CD4-positive, alpha-beta T cell (primary cell): ENCODE data around the gene SRM. TPM values are rescaled to one million over a fixed set of nuclear protein-coding genes. Genes with fewer than 3 reads are reported as not detected.
A peak's percentile ranks its signal among the peaks of the same experiment; 100 is the strongest.

Experiments
- ATAC-seq: fragments of 200-7000 bp; cut with Tn5 transposase; one replicate; pipeline ENCODE4 v1.10.0; 2022; ENCODE audit warnings: mild to moderate bottlenecking; ENCODE audit not compliant: poor library complexity
- CTCF ChIA-PET: fragments of 350-600 bp; sonication (Branson Sonifier 250); formaldehyde crosslinking; loops from one replicate; lab custom pipeline; 2021; ENCODE audit warnings: antibody characterized with exemption, inconsistent platforms; lab: Charles Lee
- POLR2A ChIA-PET: fragments of 350-600 bp; sonication (Branson Sonifier 250); formaldehyde crosslinking; loops from one replicate; lab custom pipeline; 2021; ENCODE audit warnings: antibody characterized with exemption, inconsistent platforms; lab: Charles Lee
- DNase-seq, 14 experiments: peaks; one replicate each; pipeline ENCODE4 v3.0.0-alpha.2; 2013 to 2020; ENCODE audit warnings: mixed read lengths in 2 of 14
- H3K27ac ChIP-seq, 2 donors: one replicate each; pipeline versions ENCODE4 v1.5.1 to v1.7.0; 2013; ENCODE audit warnings: low read length in 2 of 2, low read depth in 1 of 2, mild to moderate bottlenecking in 1 of 2
- H3K27me3 ChIP-seq, 2 experiments: 1 replicate in 1 of 2; 2 replicates in 1 of 2; pipeline versions ENCODE4 v1.6.1 to v1.7.0; 2013; ENCODE audit warnings: low read length in 2 of 2, control low read depth in 1 of 2, mild to moderate bottlenecking in 1 of 2, moderate library complexity in 1 of 2; ENCODE audit not compliant: insufficient read depth in 2 of 2, control insufficient read depth in 1 of 2
- H3K36me3 ChIP-seq: one replicate; pipeline ENCODE4 v1.6.1; 2013; ENCODE audit warnings: low read length, control low read depth; ENCODE audit not compliant: insufficient read depth
- H3K4me1 ChIP-seq: one replicate; pipeline ENCODE4 v1.6.1; 2013; ENCODE audit warnings: low read length, control low read depth; ENCODE audit not compliant: insufficient read depth
- H3K4me3 ChIP-seq: one replicate; pipeline ENCODE4 v1.5.1; 2013; ENCODE audit warnings: mild to moderate bottlenecking, low read length, moderate library complexity
- H3K9me3 ChIP-seq, 2 experiments: 1 replicate in 1 of 2; 2 replicates in 1 of 2; pipeline versions ENCODE4 v1.6.1 to v1.7.0; 2013; ENCODE audit warnings: low read length in 2 of 2, mild to moderate bottlenecking in 2 of 2, control low read depth in 1 of 2, moderate library complexity in 1 of 2; ENCODE audit not compliant: control insufficient read depth in 1 of 2, insufficient read depth in 1 of 2
- H3K27ac Mint-ChIP-seq: one replicate; pipeline ENCODE4 v1.8.0; 2020; ENCODE audit warnings: mixed read lengths
- H3K27me3 Mint-ChIP-seq: one replicate; pipeline ENCODE4 v1.8.0; 2021; ENCODE audit warnings: mixed read lengths
- H3K36me3 Mint-ChIP-seq: one replicate; pipeline ENCODE4 v1.8.0; 2021; ENCODE audit warnings: low read depth, mixed read lengths
- H3K4me1 Mint-ChIP-seq: one replicate; pipeline ENCODE4 v1.8.0; 2021; ENCODE audit warnings: low read depth, mixed read lengths
- H3K4me3 Mint-ChIP-seq: one replicate; pipeline ENCODE4 v1.8.0; 2020; ENCODE audit warnings: mild to moderate bottlenecking, mixed read lengths
- H3K9me3 Mint-ChIP-seq: one replicate; pipeline ENCODE4 v1.8.0; 2020; ENCODE audit warnings: mixed read lengths
- CTCF ChIP-seq: fragments of 200-600 bp; IDR thresholded peaks from one replicate; pipeline ENCODE4 v1.8.0; 2022; ENCODE audit warnings: antibody characterized with exemption, mild to moderate bottlenecking
- intact Hi-C, 2 experiments: fragments of 100-400 bp; cut with DNase I in 1 of 2; cut with micrococcal nuclease in 1 of 2; formaldehyde crosslinking; loops; one replicate each; pipeline versions ENCODE4 v1.15.1 to v1.9.0; 2023 to 2025; cut with DNase I, micrococcal nuclease
- total RNA-seq, 174 experiments: library from RNA in 2 of 174; stranded (reverse) in 2 of 174; gene quantifications; one replicate each; pipeline ENCODE4 v1.2.3 and lab custom pipeline; 2021 to 2026

SRM gene
- total RNA-seq, 2 experiments from 2014 or later, result 21.2 to 24.8 TPM

GRCh38 chr1:11055676-11056075 lies 4.1 kb downstream of the SRM start:
- Histone ChIP-seq H3K4me1 (peaks cover 17% of the 10 kb centered on the region), H3K9me3 (no peaks in the 10 kb centered on the region), H3K27ac (no peak overlapping the region), H3K27me3 (no peaks in the 10 kb centered on the region), H3K36me3 (peaks cover 24% of the 10 kb centered on the region), H3K4me3 (no peak overlapping the region)
- H3K36me3 Mint-ChIP-seq, result peaks cover 37% of the 10 kb centered on the region
- ATAC-seq (no peak), DNase-seq (no peak)
- H3K4me3 Mint-ChIP-seq, result no peak overlapping the region
- ChIA-PET CTCF (no interaction called here), POLR2A (no interaction called here)
- no peaks in the 10 kb centered on the region for H3K27me3 Mint-ChIP-seq
- no peak for TF ChIP-seq CTCF
- no peaks in the 10 kb centered on the region for H3K9me3 Mint-ChIP-seq
- peaks cover 14% of the 10 kb centered on the region for H3K4me1 Mint-ChIP-seq
- H3K27ac Mint-ChIP-seq, result no peak overlapping the region
- intact Hi-C loops, result loop anchor here in 1 of 2 experiments (5.0 kb wide), 1 partner anchor 217 kb away; the partner anchor contains the start of gene UBIAD1

- no peak overlapping the region for H3K4me3 ChIP-seq
- Mint-ChIP-seq H3K4me1 (peaks cover 9% of the 10 kb centered on the region), H3K4me3 (peak overlapping the region; percentile 38), H3K36me3 (peaks cover 32% of the 10 kb centered on the region), H3K27me3 (no peaks in the 10 kb centered on the region), H3K9me3 (no peaks in the 10 kb centered on the region), H3K27ac (no peak overlapping the region)
- H3K4me1 ChIP-seq, result peaks cover 14% of the 10 kb centered on the region
- TF ChIP-seq CTCF, result no peak
- ChIA-PET CTCF (no interaction called here), POLR2A (no interaction called here)
- DNase-seq (no peak), ATAC-seq (no peak)
- intact Hi-C loops, result loop anchor here in 1 of 2 experiments (5.0 kb wide), 1 partner anchor 218 kb away; the partner anchor contains the start of gene UBIAD1
- peaks cover 24% of the 10 kb centered on the region for H3K36me3 ChIP-seq
- H3K27ac ChIP-seq, result no peak overlapping the region
- H3K9me3 ChIP-seq, result no peaks in the 10 kb centered on the region
- H3K27me3 ChIP-seq, result no peaks in the 10 kb centered on the region
Observed at GRCh38 chr1:11054666-11055065, 5.2 kb downstream of the SRM start.

- intact Hi-C loops, result no loop called here
- Histone ChIP-seq H3K27me3 (no peaks in the 10 kb centered on the region), H3K36me3 (peaks cover 24% of the 10 kb centered on the region), H3K9me3 (no peaks in the 10 kb centered on the region), H3K4me1 (peaks cover 11% of the 10 kb centered on the region), H3K4me3 (no peak overlapping the region), H3K27ac (no peak overlapping the region)
- no peak for DNase-seq
- no peak overlapping the region for H3K27ac Mint-ChIP-seq
- H3K36me3 Mint-ChIP-seq, result peaks cover 30% of the 10 kb centered on the region
- CTCF ChIA-PET, result no interaction called here
- H3K27me3 Mint-ChIP-seq, result no peaks in the 10 kb centered on the region
- POLR2A ChIA-PET, result interaction anchor here (1.1 kb wide), 1 partner anchor 26 kb away, joined by 3 read pairs; no protein-coding TSS in a partner anchor
- no peak for ATAC-seq
- H3K4me1 Mint-ChIP-seq, result peaks cover 8% of the 10 kb centered on the region
- H3K9me3 Mint-ChIP-seq, result no peaks in the 10 kb centered on the region
- peak overlapping the region; percentile 38 for H3K4me3 Mint-ChIP-seq
- no peak for TF ChIP-seq CTCF
Observed at GRCh38 chr1:11054181-11054580, 5.6 kb downstream of the SRM start.
